HCT116 (cell line): ENCODE measurements around the gene TBX15. TPM values are rescaled to one million over a fixed set of nuclear protein-coding genes. Genes with fewer than 3 reads are reported as not detected.

Experiments
- ATAC-seq: fragments of 200-7000 bp; cut with Tn5 transposase; 2 replicates; pipeline ENCODE4 v1.9.1; 2020; ENCODE audit warnings: mild to moderate bottlenecking, moderate library complexity
- BruUV-seq: library from RNA; stranded (reverse); fragments of 400-500 nt; replicated peaks from 2 replicates; lab custom pipeline; 2021; lab: Mats Ljungman, UMichigan
- CTCF ChIA-PET: fragments of 300-600 bp; sonication (Branson Sonifier 250); formaldehyde crosslinking; loops from one replicate; lab custom pipeline; 2021; ENCODE audit warnings: antibody characterized with exemption; lab: Charles Lee
- POLR2A ChIA-PET: fragments of 300-600, 350-600 bp; sonication (Branson Sonifier 250); formaldehyde crosslinking; loops from one replicate; lab custom pipeline; 2021; ENCODE audit warnings: antibody characterized with exemption; lab: Charles Lee
- RAD21 ChIA-PET, 2 experiments: fragments of 300-600 bp; sonication (Branson Sonifier 250); formaldehyde crosslinking; loops; one replicate each; lab custom pipeline; 2023; ENCODE audit warnings: low total read pairs in 2 of 2; ENCODE audit not compliant: uncharacterized antibody in 2 of 2, unreplicated experiment in 2 of 2, low non-redundant PET in 1 of 2; lab: Charles Lee
- DNase-seq: peaks from one replicate; pipeline ENCODE4 v3.0.0-alpha.2; 2010; ENCODE audit warnings: low read depth, low spot score
- H2AFZ ChIP-seq: fragments of 200-600 bp; shearing (Covaris generic), sonication (generic); 2 replicates; pipeline ENCODE4 v1.6.1; 2017; ENCODE audit warnings: low read depth, mixed run types, mixed read lengths, antibody characterized with exemption, low read length; ENCODE audit not compliant: poor library complexity, severe bottlenecking
- H3K27ac ChIP-seq: 2 replicates; pipeline ENCODE4 v1.5.1; 2012; ENCODE audit warnings: low read depth, low read length
- H3K27me3 ChIP-seq: fragments of 200-600 bp; sonication (generic); 2 replicates; pipeline ENCODE4 v1.6.1; 2016; ENCODE audit warnings: mixed run types, low read length, mixed read lengths; ENCODE audit not compliant: insufficient read depth
- H3K36me3 ChIP-seq, 2 experiments: fragments of 200-500 bp in 1 of 2; fragments of 200-600 bp in 1 of 2; sonication (Bioruptor generic) in 1 of 2; sonication (generic) in 1 of 2; 2 replicates each; pipeline versions ENCODE4 v1.5.1 to v1.6.1; 2014 to 2016; ENCODE audit warnings: low read length in 2 of 2, inconsistent platforms in 1 of 2, mixed read lengths in 1 of 2, mixed run types in 1 of 2; ENCODE audit not compliant: insufficient read depth in 2 of 2, control insufficient read depth in 1 of 2
- H3K4me1 ChIP-seq, 2 experiments: fragments of 200-600 bp in 1 of 2; sonication (generic) in 1 of 2; 2 replicates each; pipeline versions ENCODE4 v1.5.1 to v1.6.1; 2012 to 2017; ENCODE audit warnings: low read length in 2 of 2, inconsistent platforms in 1 of 2, mild to moderate bottlenecking in 1 of 2, mixed read lengths in 1 of 2, mixed run types in 1 of 2, moderate library complexity in 1 of 2; ENCODE audit not compliant: insufficient read depth in 2 of 2, control insufficient read depth in 1 of 2
- H3K4me2 ChIP-seq: fragments of 200-600 bp; sonication (generic); 2 replicates; pipeline ENCODE4 v1.6.1; 2017; ENCODE audit warnings: mixed run types, low read length, mixed read lengths
- H3K4me3 ChIP-seq, 2 experiments: fragments of 200-600 bp in 1 of 2; sonication (generic) in 1 of 2; replicated peaks in 1 of 2; 2 replicates each; pipeline ENCODE4 v1.5.1; 2011 to 2016; ENCODE audit warnings: low read length in 2 of 2, control low read depth in 1 of 2, low read depth in 1 of 2, mild to moderate bottlenecking in 1 of 2, mixed read lengths in 1 of 2, mixed run types in 1 of 2
- H3K79me2 ChIP-seq: fragments of 200-600 bp; sonication (generic); 2 replicates; pipeline ENCODE4 v1.6.1; 2017; ENCODE audit warnings: mild to moderate bottlenecking, mixed run types, low read length, moderate library complexity, mixed read lengths; ENCODE audit not compliant: insufficient read depth
- H3K9ac ChIP-seq: fragments of 200-600 bp; sonication (generic); 2 replicates; pipeline ENCODE4 v1.6.1; 2016; ENCODE audit warnings: low read length, mixed read lengths
- H3K9me2 ChIP-seq: fragments of 200-600 bp; sonication (generic), shearing (Covaris generic); 2 replicates; pipeline ENCODE4 v1.6.1; 2017; ENCODE audit warnings: mixed run types, mild to moderate bottlenecking, moderate library complexity; ENCODE audit not compliant: insufficient read depth
- H3K9me3 ChIP-seq, 2 experiments: fragments of 200-500 bp in 1 of 2; fragments of 200-600 bp in 1 of 2; sonication (Bioruptor generic) in 1 of 2; sonication (generic) in 1 of 2; 2 replicates each; pipeline ENCODE4 v1.6.1; 2014 to 2017; ENCODE audit warnings: low read length in 2 of 2, mixed read lengths in 2 of 2, inconsistent platforms in 1 of 2, low read depth in 1 of 2, mild to moderate bottlenecking in 1 of 2, mixed run types in 1 of 2, moderate library complexity in 1 of 2; ENCODE audit not compliant: control insufficient read depth in 1 of 2, insufficient read depth in 1 of 2
- H4K20me1 ChIP-seq: fragments of 200-600 bp; sonication (generic), shearing (Covaris generic); 2 replicates; pipeline ENCODE4 v1.6.1; 2017; ENCODE audit warnings: mixed run types, mild to moderate bottlenecking, moderate library complexity; ENCODE audit not compliant: insufficient read depth
- CBX3 ChIP-seq: IDR thresholded peaks from 2 replicates; pipeline ENCODE4 v1.6.1; 2012; ENCODE audit warnings: low read depth
- CEBPB ChIP-seq: IDR thresholded peaks from 2 replicates; pipeline ENCODE4 v1.6.1; 2012; ENCODE audit warnings: low read depth
- ELF1 ChIP-seq: IDR thresholded peaks from 2 replicates; pipeline ENCODE4 v1.6.1; 2012; ENCODE audit warnings: low read depth, borderline replicate concordance
- EZH2 ChIP-seq: fragments of 200-600 bp; sonication (generic); IDR thresholded peaks from 2 replicates; pipeline ENCODE4 v1.6.1; 2017; ENCODE audit warnings: antibody characterized with exemption, mixed run types
- FOSL1 ChIP-seq: IDR thresholded peaks from 2 replicates; pipeline ENCODE4 v1.6.1; 2012; ENCODE audit warnings: low read depth
- MAX ChIP-seq: IDR thresholded peaks from 2 replicates; pipeline ENCODE4 v1.6.1; 2012
- POLR2AphosphoS5 ChIP-seq: IDR thresholded peaks from 2 replicates; pipeline ENCODE4 v1.6.1; 2011; ENCODE audit warnings: mild to moderate bottlenecking, low read depth, low read length, moderate library complexity
- RAD21 ChIP-seq: IDR thresholded peaks from 2 replicates; pipeline ENCODE4 v1.6.1; 2012; ENCODE audit warnings: low read depth, mild to moderate bottlenecking
- REST ChIP-seq: IDR thresholded peaks from 2 replicates; pipeline ENCODE4 v1.6.1; 2012; ENCODE audit warnings: low read depth
- SIN3A ChIP-seq: IDR thresholded peaks from 2 replicates; pipeline ENCODE4 v1.6.1; 2012; ENCODE audit warnings: low read depth
- SRF ChIP-seq: IDR thresholded peaks from 2 replicates; pipeline ENCODE4 v1.6.1; 2012; ENCODE audit warnings: low read depth
- TCF7L2 ChIP-seq: IDR thresholded peaks from 2 replicates; pipeline ENCODE4 v1.7.0; 2011; ENCODE audit warnings: borderline replicate concordance, inconsistent platforms; ENCODE audit not compliant: insufficient read depth, insufficient read length; ENCODE audit errors: extremely low read depth
- ZBTB33 ChIP-seq: IDR thresholded peaks from 2 replicates; pipeline ENCODE4 v1.6.1; 2011; ENCODE audit warnings: mild to moderate bottlenecking, low read length, moderate library complexity; ENCODE audit not compliant: insufficient replicate concordance; ENCODE audit errors: extremely low read depth
- ZNF274 ChIP-seq: fragments of 200-500 bp; sonication (Bioruptor generic); IDR thresholded peaks from 2 replicates; pipeline ENCODE4 v1.6.1; 2014; ENCODE audit warnings: mild to moderate bottlenecking, low read depth, low read length, inconsistent platforms
- intact Hi-C: fragments of 100-400 bp; cut with micrococcal nuclease; formaldehyde crosslinking; loops from 2 replicates; pipeline ENCODE4 v1.10.0; 2022
- total RNA-seq: library from RNA; stranded (reverse); gene quantifications from one replicate; pipeline ENCODE4 v1.2.1, GENCODE V29; 2021; ENCODE audit not compliant: unreplicated experiment

TBX15 gene
- total RNA-seq, 1 experiment from 2014 or later: not detected

- H3K9me2 ChIP-seq: no peaks in the 10 kb centered on the region
- H3K27me3 ChIP-seq: no peaks in the 10 kb centered on the region
- ChIA-PET RAD21 (no interaction called here), POLR2A (no interaction called here), CTCF (no interaction called here)
- H3K4me1 ChIP-seq: no peaks in the 10 kb centered on the region
- no peaks in the 10 kb centered on the region for H3K9me3 ChIP-seq
- no TSS peak for BruUV-seq
- no peak overlapping the region for H3K4me3 ChIP-seq
- no peak overlapping the region for H3K9ac ChIP-seq
- no peak overlapping the region for H2AFZ ChIP-seq
- DNase-seq (no peak), ATAC-seq (no peak)
- intact Hi-C loops: no loop called here
- TF ChIP-seq MAX (no peak), SRF (no peak), FOSL1 (no peak), SIN3A (no peak), CEBPB (no peak)
- no peaks in the 10 kb centered on the region for H3K79me2 ChIP-seq
- H3K36me3 ChIP-seq: no peaks in the 10 kb centered on the region
- no peaks in the 10 kb centered on the region for H4K20me1 ChIP-seq
- H3K27ac ChIP-seq: no peak overlapping the region
- H3K4me2 ChIP-seq: no peak overlapping the region
These were observed 97.2 kb downstream of the TBX15 start for GRCh38 chr1:118890851-118891384.

- no peaks in the 10 kb centered on the region for H3K79me2 ChIP-seq
- intact Hi-C loops: no loop called here
- H2AFZ ChIP-seq: no peak overlapping the region
- no peaks in the 10 kb centered on the region for H3K9me3 ChIP-seq
- ATAC-seq: no peak
- no peaks in the 10 kb centered on the region for H3K9me2 ChIP-seq
- no peak overlapping the region for H3K27ac ChIP-seq
- no peak overlapping the region for H3K4me3 ChIP-seq
- BruUV-seq: no TSS peak
- ChIA-PET RAD21 (no interaction called here), CTCF (no interaction called here), POLR2A (no interaction called here)
- H3K4me1 ChIP-seq: no peaks in the 10 kb centered on the region
- no peak for DNase-seq
- H3K36me3 ChIP-seq: no peaks in the 10 kb centered on the region
- no peak overlapping the region for H3K4me2 ChIP-seq
- no peak overlapping the region for H3K9ac ChIP-seq
- no peaks in the 10 kb centered on the region for H4K20me1 ChIP-seq
- H3K27me3 ChIP-seq: no peaks in the 10 kb centered on the region
- no peak for TF ChIP-seq TCF7L2
- no peak for TF ChIP-seq ZNF274
- no peak for TF ChIP-seq RAD21
- TF ChIP-seq CEBPB: no peak
- TF ChIP-seq EZH2: no peak
- no peak for TF ChIP-seq REST
- no peak for TF ChIP-seq CBX3
- TF ChIP-seq ZBTB33: no peak
- TF ChIP-seq ELF1: no peak
- no peak for TF ChIP-seq SRF
- no peak for TF ChIP-seq POLR2AphosphoS5
These were observed 103.2 kb downstream of the TBX15 start for GRCh38 chr1:118884946-118885345.
